Activated CD4-positive, CD25-positive, alpha-beta regulatory T cell treated with anti-CD3 and anti-CD28 coated beads, Interleukin-2, amount 50 U/mL, for 16 hours (primary cell): ENCODE measurements around the gene TRIM61.
"Not testable (repeated sequence)": the region's sequence is repeated elsewhere in the genome, so short reads cannot be mapped to it uniquely, and the experiment has no call there.

ENCODE experiments used
- DNase-seq: peaks from one replicate; pipeline ENCODE4 v3.0.0-alpha.2; 2020; ENCODE audit warnings: low read depth, low spot score

The TRIM61 gene

GRCh38 chr4:164977243-164978164, at the start of gene TRIM61:
TSS of gene TRIM61 (minus strand) at chr4:164977657. CDS start at chr4:164970002, 7,655 bp downstream.
- DNase-seq, result no peak

GRCh38 chr4:165025782-165026181, 48.3 kb upstream of the TRIM61 start:
- not testable (repeated sequence) for DNase-seq

GRCh38 chr4:165019995-165020394, 42.5 kb upstream of the TRIM61 start:
- DNase-seq, result not testable (repeated sequence)

GRCh38 chr4:165016971-165017370, 39.5 kb upstream of the TRIM61 start:
- no peak for DNase-seq

GRCh38 chr4:165013691-165014090, 36.2 kb upstream of the TRIM61 start:
- no peak for DNase-seq

GRCh38 chr4:165011403-165011802, 33.9 kb upstream of the TRIM61 start:
- DNase-seq, result no peak

GRCh38 chr4:165010991-165011390, 33.5 kb upstream of the TRIM61 start:
- DNase-seq, result no peak

- DNase-seq, result no peak
Observed at GRCh38 chr4:165010487-165010886, 33.0 kb upstream of the TRIM61 start.

GRCh38 chr4:165009493-165010227, 32.2 kb upstream of the TRIM61 start:
- DNase-seq, result no peak

- DNase-seq, result no peak
Observed at GRCh38 chr4:165006886-165007285, 29.4 kb upstream of the TRIM61 start.

GRCh38 chr4:165006456-165006855, 29.0 kb upstream of the TRIM61 start:
- no peak for DNase-seq

- DNase-seq, result no peak
Observed at GRCh38 chr4:165005352-165005925, 28.0 kb upstream of the TRIM61 start.

- not testable (repeated sequence) for DNase-seq
Observed at GRCh38 chr4:165001957-165002356, 24.5 kb upstream of the TRIM61 start.

- not testable (repeated sequence) for DNase-seq
Observed at GRCh38 chr4:164998526-164999080, 21.1 kb upstream of the TRIM61 start.

GRCh38 chr4:164997941-164998340, 20.5 kb upstream of the TRIM61 start:
- no peak for DNase-seq

GRCh38 chr4:164997324-164997723, 19.9 kb upstream of the TRIM61 start:
- DNase-seq, result no peak

GRCh38 chr4:164996123-164996522, 18.7 kb upstream of the TRIM61 start:
- DNase-seq, result not testable (repeated sequence)

GRCh38 chr4:164990786-164991185, 13.3 kb upstream of the TRIM61 start:
- not testable (repeated sequence) for DNase-seq

- DNase-seq, result no peak
Observed at GRCh38 chr4:164989471-164989870, 12.0 kb upstream of the TRIM61 start.

GRCh38 chr4:164971929-164972328, 5.5 kb downstream of the TRIM61 start:
- DNase-seq, result not testable (repeated sequence)

GRCh38 chr4:164959896-164960295, 17.6 kb downstream of the TRIM61 start:
- DNase-seq, result no peak

GRCh38 chr4:164959421-164959820, 18.0 kb downstream of the TRIM61 start:
- DNase-seq, result not testable (repeated sequence)
